IMR-90 (cell line): ENCODE measurements around the gene AHCYL1.

ENCODE experiments used
- BHLHE40 ChIP-seq: fragments of 150-350 bp; IDR thresholded peaks from 2 replicates; pipeline ENCODE4 v1.6.1; 2016; ENCODE audit warnings: mild to moderate bottlenecking, low read depth, low read length
- CHD1 ChIP-seq: IDR thresholded peaks from 2 replicates; pipeline ENCODE4 v1.6.1; 2012; ENCODE audit warnings: low read depth, low read length, improper control_type of control experiment
- ELK1 ChIP-seq: fragments of 150-350 bp; IDR thresholded peaks from 2 replicates; pipeline ENCODE4 v1.6.1; 2016; ENCODE audit warnings: low read depth, mild to moderate bottlenecking, low read length, moderate library complexity, borderline replicate concordance
- FOS ChIP-seq: fragments of 150-350 bp; IDR thresholded peaks from 2 replicates; pipeline ENCODE4 v1.6.1; 2016; ENCODE audit warnings: low read depth, low read length
- MAZ ChIP-seq: IDR thresholded peaks from 2 replicates; pipeline ENCODE4 v1.6.1; 2012; ENCODE audit warnings: low read depth, mild to moderate bottlenecking, low read length, improper control_type of control experiment, moderate library complexity, borderline replicate concordance
- MXI1 ChIP-seq: IDR thresholded peaks from 2 replicates; pipeline ENCODE4 v1.6.1; 2012; ENCODE audit warnings: low read depth, mild to moderate bottlenecking, low read length, moderate library complexity, borderline replicate concordance
- NFE2L2 ChIP-seq: fragments of 150-350 bp; IDR thresholded peaks from 2 replicates; pipeline ENCODE4 v1.6.1; 2016; ENCODE audit warnings: low read depth, mild to moderate bottlenecking, low read length
- POLR2A ChIP-seq: IDR thresholded peaks from 2 replicates; pipeline ENCODE4 v1.6.1; 2012; ENCODE audit warnings: mild to moderate bottlenecking, low read depth, low read length
- RAD21 ChIP-seq: IDR thresholded peaks from 2 replicates; pipeline ENCODE4 v1.6.1; 2012; ENCODE audit warnings: low read length, improper control_type of control experiment
- RCOR1 ChIP-seq: IDR thresholded peaks from 2 replicates; pipeline ENCODE4 v1.6.1; 2012; ENCODE audit warnings: mild to moderate bottlenecking, low read length, improper control_type of control experiment; ENCODE audit not compliant: insufficient replicate concordance
- RFX5 ChIP-seq: IDR thresholded peaks from 2 replicates; pipeline ENCODE4 v1.8.0; 2012; ENCODE audit warnings: low read depth, mild to moderate bottlenecking, low read length, moderate library complexity
- SMC3 ChIP-seq: fragments of 150-350 bp; IDR thresholded peaks from 2 replicates; pipeline ENCODE4 v1.6.1; 2016; ENCODE audit warnings: low read depth, mild to moderate bottlenecking, antibody characterized with exemption, low read length, moderate library complexity
- USF2 ChIP-seq: fragments of 150-350 bp; IDR thresholded peaks from 2 replicates; pipeline ENCODE4 v1.6.1; 2017; ENCODE audit warnings: mild to moderate bottlenecking, antibody characterized with exemption, low read length, low read depth
- TF ChIP-seq, protein P1 (sequence below): conservative IDR thresholded peaks from 2 replicates; pipeline ENCODE4 v1.5.1; 2012; ENCODE audit warnings: mild to moderate bottlenecking, low read depth, low read length, improper control_type of control experiment

DNA sequence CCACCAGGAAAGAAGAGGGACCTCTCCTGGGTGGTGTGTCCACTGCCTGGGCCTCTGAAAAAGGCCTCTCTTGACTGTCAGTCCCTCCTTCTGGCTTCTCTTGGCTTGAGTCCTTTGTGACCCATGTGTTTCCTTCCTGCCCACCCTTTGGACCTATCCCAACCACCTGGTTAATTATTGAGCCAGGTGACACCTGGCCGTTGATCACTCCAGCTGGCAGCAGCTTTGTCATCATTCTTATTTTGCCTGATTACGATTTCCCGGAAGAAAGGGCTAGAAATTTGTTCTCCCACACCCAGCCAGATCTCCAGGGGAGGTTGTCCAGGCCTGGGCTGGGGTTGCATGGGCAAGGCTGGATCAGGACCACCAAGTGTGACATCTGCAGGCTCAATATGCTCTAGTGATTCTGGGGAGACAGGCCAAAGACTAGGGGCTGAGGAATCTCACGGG is 49.1 kb upstream of the AHCYL1 start:
- TF ChIP-seq, protein P1, sequence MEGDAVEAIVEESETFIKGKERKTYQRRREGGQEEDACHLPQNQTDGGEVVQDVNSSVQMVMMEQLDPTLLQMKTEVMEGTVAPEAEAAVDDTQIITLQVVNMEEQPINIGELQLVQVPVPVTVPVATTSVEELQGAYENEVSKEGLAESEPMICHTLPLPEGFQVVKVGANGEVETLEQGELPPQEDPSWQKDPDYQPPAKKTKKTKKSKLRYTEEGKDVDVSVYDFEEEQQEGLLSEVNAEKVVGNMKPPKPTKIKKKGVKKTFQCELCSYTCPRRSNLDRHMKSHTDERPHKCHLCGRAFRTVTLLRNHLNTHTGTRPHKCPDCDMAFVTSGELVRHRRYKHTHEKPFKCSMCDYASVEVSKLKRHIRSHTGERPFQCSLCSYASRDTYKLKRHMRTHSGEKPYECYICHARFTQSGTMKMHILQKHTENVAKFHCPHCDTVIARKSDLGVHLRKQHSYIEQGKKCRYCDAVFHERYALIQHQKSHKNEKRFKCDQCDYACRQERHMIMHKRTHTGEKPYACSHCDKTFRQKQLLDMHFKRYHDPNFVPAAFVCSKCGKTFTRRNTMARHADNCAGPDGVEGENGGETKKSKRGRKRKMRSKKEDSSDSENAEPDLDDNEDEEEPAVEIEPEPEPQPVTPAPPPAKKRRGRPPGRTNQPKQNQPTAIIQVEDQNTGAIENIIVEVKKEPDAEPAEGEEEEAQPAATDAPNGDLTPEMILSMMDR = no peak
- no peak for TF ChIP-seq FOS
- no peak for TF ChIP-seq MXI1
- no peak for TF ChIP-seq RFX5
- TF ChIP-seq RCOR1 = no peak
- no peak for TF ChIP-seq RAD21
- no peak for TF ChIP-seq POLR2A
- no peak for TF ChIP-seq SMC3
- no peak for TF ChIP-seq USF2
- no peak for TF ChIP-seq BHLHE40
- TF ChIP-seq CHD1 = no peak
- TF ChIP-seq MAZ = no peak
- no peak for TF ChIP-seq NFE2L2
- TF ChIP-seq ELK1 = no peak
